SK-N-SH (cell line): Measurements from ENCODE around the gene CANX. TPM values are rescaled to one million over a fixed set of nuclear protein-coding genes. Genes with fewer than 3 reads are reported as not detected.
"Not testable (repeated sequence)": the region's sequence is repeated elsewhere in the genome, so short reads cannot be mapped to it uniquely, and the experiment has no call there.

Experiments
- CTCF ChIA-PET: fragments of 300-600, 350-600 bp; formaldehyde crosslinking; extraction: SDS; loops from one replicate; lab custom pipeline; 2021; lab: Yijun Ruan, JAX
- POLR2A ChIA-PET: fragments of 350-600 bp; sonication (Branson Sonifier 250); formaldehyde crosslinking; extraction: SDS; loops from one replicate; lab custom pipeline; 2020; ENCODE audit warnings: antibody characterized with exemption, inconsistent platforms; lab: Yijun Ruan, JAX
- DNase-seq: peaks from one replicate; pipeline ENCODE4 v3.0.0; 2012
- H2AFZ ChIP-seq: fragments of 200-600 bp; sonication (generic); 2 replicates; pipeline ENCODE4 v1.8.1; 2016; ENCODE audit warnings: antibody characterized with exemption, mild to moderate bottlenecking, low read depth
- H3F3A ChIP-seq: fragments of 200-600 bp; sonication (generic); replicated peaks from 2 replicates; pipeline ENCODE3; 2016; ENCODE audit warnings: antibody characterized with exemption, mild to moderate bottlenecking; ENCODE audit not compliant: insufficient read depth
- H3K27ac ChIP-seq, 2 experiments: fragments of 200-500 bp in 1 of 2; fragments of 200-600 bp in 1 of 2; sonication (Bioruptor generic) in 1 of 2; sonication (generic), shearing (Covaris generic) in 1 of 2; 2 replicates each; pipeline versions ENCODE4 v1.5.1 to v1.6.1; 2014 to 2016; ENCODE audit warnings: low read depth in 2 of 2, inconsistent platforms in 1 of 2, low read length in 1 of 2, mild to moderate bottlenecking in 1 of 2, mixed read lengths in 1 of 2
- H3K27me3 ChIP-seq: fragments of 200-600 bp; sonication (generic), shearing (Covaris generic); 2 replicates; pipeline ENCODE4 v1.6.1; 2016; ENCODE audit warnings: mixed run types; ENCODE audit not compliant: insufficient read depth
- H3K36me3 ChIP-seq, 2 experiments: fragments of 200-500 bp in 1 of 2; fragments of 200-600 bp in 1 of 2; sonication (Bioruptor generic) in 1 of 2; sonication (generic) in 1 of 2; replicated peaks in 1 of 2; 2 replicates each; pipeline versions ENCODE3 to v1.5.1; 2014 to 2016; ENCODE audit warnings: low read length in 1 of 2, mild to moderate bottlenecking in 1 of 2; ENCODE audit not compliant: insufficient read depth in 2 of 2, control insufficient read depth in 1 of 2
- H3K4me1 ChIP-seq, 2 experiments: fragments of 200-500 bp in 1 of 2; fragments of 200-600 bp in 1 of 2; sonication (Bioruptor generic) in 1 of 2; sonication (generic), shearing (Covaris generic) in 1 of 2; 2 replicates each; pipeline versions ENCODE4 v1.5.1 to v1.6.1; 2014 to 2016; ENCODE audit warnings: low read depth in 1 of 2, low read length in 1 of 2, mixed run types in 1 of 2; ENCODE audit not compliant: insufficient read depth in 2 of 2, control insufficient read depth in 1 of 2
- H3K4me2 ChIP-seq: fragments of 200-600 bp; sonication (generic), shearing (Covaris generic); 2 replicates; pipeline ENCODE4 v1.6.1; 2017; ENCODE audit warnings: mixed run types
- H3K4me3 ChIP-seq, 2 experiments: fragments of 200-500 bp in 1 of 2; fragments of 200-600 bp in 1 of 2; sonication (Bioruptor generic) in 1 of 2; sonication (generic), shearing (Covaris generic) in 1 of 2; 2 replicates each; pipeline versions ENCODE4 v1.5.1 to v1.8.1; 2014 to 2016; ENCODE audit warnings: low read depth in 2 of 2, inconsistent platforms in 1 of 2, low read length in 1 of 2, mild to moderate bottlenecking in 1 of 2, mixed read lengths in 1 of 2, moderate library complexity in 1 of 2
- H3K79me2 ChIP-seq: fragments of 200-600 bp; sonication (generic); 2 replicates; pipeline ENCODE4 v1.8.1; 2017; ENCODE audit warnings: mild to moderate bottlenecking; ENCODE audit not compliant: insufficient read depth
- H3K9ac ChIP-seq: fragments of 200-600 bp; sonication (generic); 2 replicates; pipeline ENCODE4 v1.6.1; 2017; ENCODE audit warnings: mixed run types
- H3K9me2 ChIP-seq: fragments of 200-600 bp; sonication (generic); 2 replicates; pipeline ENCODE4 v1.6.1; 2017; ENCODE audit warnings: mixed run types
- H3K9me3 ChIP-seq: fragments of 200-600 bp; sonication (generic); 2 replicates; pipeline ENCODE4 v1.6.1; 2017; ENCODE audit warnings: mixed run types, mild to moderate bottlenecking, moderate library complexity
- H4K20me1 ChIP-seq: fragments of 200-600 bp; sonication (generic); 2 replicates; pipeline ENCODE4 v1.6.1; 2017; ENCODE audit warnings: mild to moderate bottlenecking, mixed run types; ENCODE audit not compliant: insufficient read depth
- EP300 ChIP-seq, 2 experiments: IDR thresholded peaks; 2 replicates each; pipeline versions ENCODE4 v1.4.0 to v1.6.1; 2012; ENCODE audit warnings: borderline replicate concordance in 1 of 2, low read depth in 1 of 2, low read length in 1 of 2
- MXI1 ChIP-seq: IDR thresholded peaks from 2 replicates; pipeline ENCODE4 v1.6.1; 2012; ENCODE audit warnings: mild to moderate bottlenecking, low read depth, low read length, improper control_type of control experiment
- POLR2AphosphoS5 ChIP-seq: IDR thresholded peaks from 2 replicates; pipeline ENCODE4 v1.6.1; 2012; ENCODE audit warnings: low read depth, low read length
- TAF1 ChIP-seq: IDR thresholded peaks from 2 replicates; pipeline ENCODE4 v1.6.1; 2012; ENCODE audit warnings: low read depth, mild to moderate bottlenecking, low read length, moderate library complexity, borderline replicate concordance
- USF1 ChIP-seq: IDR thresholded peaks from 2 replicates; pipeline ENCODE4 v1.4.0; 2012; ENCODE audit warnings: low read depth, borderline replicate concordance
- USF2 ChIP-seq: fragments of 150-350 bp; IDR thresholded peaks from 2 replicates; pipeline ENCODE4 v1.6.1; 2017; ENCODE audit warnings: antibody characterized with exemption, low read length, low read depth, borderline replicate concordance
- WGBS: methylation state at CpG from one replicate; pipeline ENCODE4 v1.1.6; 2017; ENCODE audit warnings: low lambda C conversion rate; 5-methylcytosine and 5-hydroxymethylcytosine counted together
- polyA plus RNA-seq, 3 experiments: library from polyadenylated mRNA; depleted of rRNA; stranded (reverse); fragments of >200 nt; gene quantifications; 2 replicates each; pipeline ENCODE4 v1.2.3, GENCODE V29; 2012
- TF ChIP-seq, protein P1 (sequence below): IDR thresholded peaks from 2 replicates; pipeline ENCODE4 v1.4.0; 2012; ENCODE audit warnings: low read depth, borderline replicate concordance
- TF ChIP-seq, protein P2 (sequence below): IDR thresholded peaks from 2 replicates; pipeline ENCODE4 v1.4.0; 2012; ENCODE audit warnings: low read depth

The CANX gene
- 142 and 215 TPM in 2 replicates for polyA plus RNA-seq (2012; rRNA removed)
- polyA plus RNA-seq (2012; cell fraction: cytosol; rRNA removed) = 164 and 239 TPM in 2 replicates
- polyA plus RNA-seq (2012; cell fraction: nucleus; rRNA removed) = 163 and 217 TPM in 2 replicates

DNA sequence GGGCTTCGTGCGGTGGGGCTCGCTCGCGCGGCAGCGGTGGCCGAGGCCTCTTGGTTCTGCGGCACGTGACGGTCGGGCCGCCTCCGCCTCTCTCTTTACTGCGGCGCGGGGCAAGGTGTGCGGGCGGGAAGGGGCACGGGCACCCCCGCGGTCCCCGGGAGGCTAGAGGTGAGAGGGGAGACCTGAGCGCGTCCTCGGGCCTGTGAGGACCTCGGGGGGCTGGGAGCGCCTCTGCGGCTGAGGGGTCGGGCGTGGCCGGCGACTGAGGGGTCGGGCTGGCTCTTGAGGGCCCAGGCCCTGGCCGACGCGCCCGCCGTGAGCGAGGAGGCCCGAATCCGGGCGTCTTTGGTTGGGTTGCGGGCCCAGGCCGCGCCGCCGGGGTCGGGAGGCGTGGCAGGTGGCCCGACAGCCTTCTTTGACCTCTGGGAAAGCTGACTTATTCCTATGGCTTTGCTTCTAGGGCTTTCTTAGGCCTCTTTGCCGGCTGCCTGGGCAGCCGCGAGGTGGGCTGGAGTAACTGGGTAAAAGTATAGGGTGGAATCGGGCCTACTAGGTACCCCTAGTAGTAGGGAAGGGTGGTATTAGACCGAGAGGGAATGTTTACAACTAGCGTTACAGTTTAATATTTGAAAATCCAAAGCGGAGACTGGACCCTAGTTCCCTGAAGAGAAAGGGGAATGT is at the start of gene CANX:
Gene CANX, plus strand, starts transcription at position 33 of the 681 bp plus-strand sequence. CDS start 6,715 bp downstream, outside the sequence.
- Histone ChIP-seq H3K27me3 (no peaks in the 10 kb centered on the region), H3K9me3 (no peaks in the 10 kb centered on the region), H3F3A (peaks cover 12% of the 10 kb centered on the region), H3K9me2 (no peaks in the 10 kb centered on the region), H2AFZ (peak within 1 kb of the TSS; percentile 64), H3K27ac (peak within 1 kb of the TSS; percentile 94 to 96), H3K4me3 (peak within 1 kb of the TSS; percentile 73 to 97), H3K9ac (peak within 1 kb of the TSS; percentile 99), H3K4me1 (peaks cover 4 to 5% of the 10 kb centered on the region in 2 experiments; a peak in 2 of 4 replicates), H3K79me2 (peaks cover 71% of the 10 kb centered on the region), H3K36me3 (peaks cover 0 to 17% of the 10 kb centered on the region in 2 experiments), H4K20me1 (peaks cover 42% of the 10 kb centered on the region), H3K4me2 (peak within 1 kb of the TSS; percentile 88)
- POLR2A ChIA-PET = no interaction called here
- under 1% methylated on average over 7 of the region's 58 CpGs for WGBS
- no peak for TF ChIP-seq EP300 (IDR thresholded peaks at IDR 0.05; ENCODE audit: borderline replicate concordance in 1 of 2, low read depth in 1 of 2, low read length in 1 of 2)
- peak; percentile 91 for TF ChIP-seq MXI1
- TF ChIP-seq, protein P1, sequence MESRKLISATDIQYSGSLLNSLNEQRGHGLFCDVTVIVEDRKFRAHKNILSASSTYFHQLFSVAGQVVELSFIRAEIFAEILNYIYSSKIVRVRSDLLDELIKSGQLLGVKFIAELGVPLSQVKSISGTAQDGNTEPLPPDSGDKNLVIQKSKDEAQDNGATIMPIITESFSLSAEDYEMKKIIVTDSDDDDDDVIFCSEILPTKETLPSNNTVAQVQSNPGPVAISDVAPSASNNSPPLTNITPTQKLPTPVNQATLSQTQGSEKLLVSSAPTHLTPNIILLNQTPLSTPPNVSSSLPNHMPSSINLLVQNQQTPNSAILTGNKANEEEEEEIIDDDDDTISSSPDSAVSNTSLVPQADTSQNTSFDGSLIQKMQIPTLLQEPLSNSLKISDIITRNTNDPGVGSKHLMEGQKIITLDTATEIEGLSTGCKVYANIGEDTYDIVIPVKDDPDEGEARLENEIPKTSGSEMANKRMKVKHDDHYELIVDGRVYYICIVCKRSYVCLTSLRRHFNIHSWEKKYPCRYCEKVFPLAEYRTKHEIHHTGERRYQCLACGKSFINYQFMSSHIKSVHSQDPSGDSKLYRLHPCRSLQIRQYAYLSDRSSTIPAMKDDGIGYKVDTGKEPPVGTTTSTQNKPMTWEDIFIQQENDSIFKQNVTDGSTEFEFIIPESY = no peak
- TF ChIP-seq TAF1 = peak; percentile 74
- peak; percentile 91 for TF ChIP-seq USF1
- TF ChIP-seq, protein P2, sequence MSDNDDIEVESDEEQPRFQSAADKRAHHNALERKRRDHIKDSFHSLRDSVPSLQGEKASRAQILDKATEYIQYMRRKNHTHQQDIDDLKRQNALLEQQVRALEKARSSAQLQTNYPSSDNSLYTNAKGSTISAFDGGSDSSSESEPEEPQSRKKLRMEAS = peak; percentile 95
- TF ChIP-seq USF2 = peak; percentile 65
- peak; percentile 3; the same call in 1 of the 2 replicates for TF ChIP-seq POLR2AphosphoS5
- CTCF ChIA-PET = interaction anchor here (1.1 kb wide), 1 partner anchor 17 kb away, joined by 4 read pairs; no protein-coding TSS in a partner anchor
- DNase-seq = no peak

- H4K20me1 ChIP-seq, H3K27ac ChIP-seq, H3K36me3 ChIP-seq, H3K79me2 ChIP-seq, H3K9ac ChIP-seq, H3K4me2 ChIP-seq, H3K27me3 ChIP-seq, H3K9me3 ChIP-seq, H3K4me1 ChIP-seq, H3K9me2 ChIP-seq, H3F3A ChIP-seq, DNase-seq, H3K4me3 ChIP-seq, H2AFZ ChIP-seq, POLR2A ChIA-PET: not testable (repeated sequence)
- WGBS = 73% methylated on average over 5 of the region's 10 CpGs
- CTCF ChIA-PET = interaction anchor here (0.9 kb wide), 1 partner anchor 27 kb away, joined by 3 read pairs; no protein-coding TSS in a partner anchor
Measured at GRCh38 chr5:179649166-179649703, 49.5 kb upstream of the CANX start.

GRCh38 chr5:179650245-179650644 is 48.5 kb upstream of the CANX start:
- H3K79me2 ChIP-seq, H3F3A ChIP-seq, H3K9me3 ChIP-seq, DNase-seq, POLR2A ChIA-PET, H3K4me3 ChIP-seq, H3K9ac ChIP-seq, H3K27me3 ChIP-seq, CTCF ChIA-PET, H2AFZ ChIP-seq, H3K4me2 ChIP-seq, H3K4me1 ChIP-seq, H3K27ac ChIP-seq, H4K20me1 ChIP-seq, H3K9me2 ChIP-seq, H3K36me3 ChIP-seq: not testable (repeated sequence)
- 80% methylated on average over 11 of the region's 26 CpGs for WGBS

GRCh38 chr5:179653135-179653534 is 45.6 kb upstream of the CANX start:
- H3K4me1 ChIP-seq, DNase-seq, H3K9me3 ChIP-seq, H3K4me2 ChIP-seq, H4K20me1 ChIP-seq, H3K9me2 ChIP-seq, CTCF ChIA-PET, POLR2A ChIA-PET, H3K4me3 ChIP-seq, H3F3A ChIP-seq, H3K9ac ChIP-seq, H2AFZ ChIP-seq, H3K27ac ChIP-seq, H3K79me2 ChIP-seq, H3K36me3 ChIP-seq, H3K27me3 ChIP-seq: not testable (repeated sequence)
- WGBS = 65% methylated on average over 2 of the region's 2 CpGs
